ENCODE results near the gene SLFN13. TPM values are rescaled to one million over a fixed set of nuclear protein-coding genes. Genes with fewer than 3 reads are reported as not detected.

The SLFN13 gene
- polyA plus RNA-seq, 1 of the 3 experiments (the other 2 are of a cell fraction): under 0.01 TPM

DNA sequence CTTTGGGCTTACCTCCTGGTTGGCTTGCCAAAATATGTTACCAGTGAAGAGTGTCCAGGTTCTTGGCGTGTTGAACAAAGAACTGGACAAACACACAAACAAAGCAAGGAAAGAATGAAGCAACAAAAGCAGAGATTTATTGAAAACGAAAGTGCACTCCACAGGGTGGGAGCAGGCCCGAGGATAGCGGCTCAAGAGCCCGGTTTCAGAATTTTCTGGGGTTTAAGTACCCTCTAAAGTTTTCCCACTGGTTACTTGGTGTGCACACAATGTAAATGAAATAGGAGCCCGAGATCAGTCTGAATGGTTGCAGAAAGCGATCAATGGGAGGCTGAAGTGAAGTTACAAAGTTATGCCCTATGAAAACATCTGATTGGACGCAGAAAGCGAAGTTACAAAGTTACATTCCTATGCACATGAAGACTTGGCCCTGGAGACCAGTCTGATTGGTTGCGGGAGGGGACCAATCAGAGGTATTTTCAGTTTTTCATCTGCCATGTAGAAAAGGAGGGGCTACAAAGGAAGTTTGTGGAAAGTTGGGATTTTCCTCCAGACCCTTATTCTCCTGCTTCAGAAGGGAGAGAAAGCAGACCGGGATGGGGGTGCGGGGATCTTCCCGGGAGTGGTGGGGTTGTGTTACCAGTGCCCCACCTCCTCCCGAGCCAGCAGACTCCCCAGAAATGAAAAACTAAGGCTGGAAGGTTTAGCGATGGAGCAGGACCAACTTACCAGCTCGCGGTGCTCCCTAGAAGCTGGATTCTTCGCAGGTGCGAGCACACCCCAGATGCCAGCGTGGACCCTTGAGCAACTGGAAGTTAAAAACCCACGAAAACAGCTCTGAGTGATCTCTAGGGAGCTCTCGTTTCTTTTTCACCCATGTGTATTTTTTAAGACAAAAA, 16.1 kb downstream of the SLFN13 start, which contains the start of gene SLFN12:
SLFN12 (minus strand) TSS at position 325 of the 899 bp plus-strand sequence. CDS start 9,472 bp downstream, outside the sequence.
- Histone ChIP-seq H3K4me2 (peak within 1 kb of the TSS; percentile 93), H3F3A (replicated peaks; ENCODE audit: insufficient read depth) (peaks cover 14% of the 10 kb centered on the region), H3K36me3 (replicated peaks in 1 of 2; ENCODE audit: control insufficient read depth in 1 of 2, insufficient read depth in 2 of 2, low read length in 1 of 2) (no peaks in the 10 kb centered on the region), H3K9me2 (no peaks in the 10 kb centered on the region), H3K27me3 (ENCODE audit: insufficient read depth) (no peaks in the 10 kb centered on the region; the same call in 1 of the 2 replicates), H3K27ac (ENCODE audit: low read depth in 2 of 2, low read length in 1 of 2) (peak within 1 kb of the TSS; percentile 85), H2AFZ (ENCODE audit: low read depth) (peak within 1 kb of the TSS; percentile 95), H3K4me1 (ENCODE audit: control insufficient read depth in 1 of 2, insufficient read depth in 2 of 2, low read depth in 1 of 2, low read length in 1 of 2) (peaks cover 0 to 9% of the 10 kb centered on the region in 2 experiments; a peak in 3 of 4 replicates), H3K9me3 (no peaks in the 10 kb centered on the region), H3K4me3 (ENCODE audit: low read depth in 2 of 2, low read length in 1 of 2) (peak within 1 kb of the TSS; percentile 52 to 76), H3K9ac (peak within 1 kb of the TSS; percentile 80), H4K20me1 (ENCODE audit: insufficient read depth) (no peaks in the 10 kb centered on the region), H3K79me2 (ENCODE audit: insufficient read depth) (peaks cover 46% of the 10 kb centered on the region)
- no peak for DNase-seq
- TF ChIP-seq MEF2A (IDR thresholded peaks at IDR 0.05; ENCODE audit: borderline replicate concordance, low read depth) (no peak), FOXJ3 (CRISPR knock-in tag; IDR thresholded peaks at IDR 0.05) (no peak), ELF1 (IDR thresholded peaks at IDR 0.05) (no peak), TAF1 (IDR thresholded peaks at IDR 0.05; ENCODE audit: borderline replicate concordance, low read depth, low read length) (peak; percentile 48), EZH2phosphoT487 (IDR thresholded peaks at IDR 0.05; ENCODE audit: borderline replicate concordance, low read depth) (no peak), FOSL2 (IDR thresholded peaks at IDR 0.05; ENCODE audit: borderline replicate concordance, low read depth) (no peak), FOXM1 (IDR thresholded peaks at IDR 0.05; ENCODE audit: low read depth) (no peak), POLR2AphosphoS5 (IDR thresholded peaks at IDR 0.05; ENCODE audit: low read depth, low read length) (peak; percentile 76; the same call in 1 of the 2 replicates), MAX (IDR thresholded peaks at IDR 0.05; ENCODE audit: low read depth) (peak; percentile 24; the same call in 1 of the 2 replicates), USF2 (IDR thresholded peaks at IDR 0.05; ENCODE audit: borderline replicate concordance, low read depth, low read length) (no peak), NFIC (IDR thresholded peaks at IDR 0.05; ENCODE audit: borderline replicate concordance) (no peak), JUND (IDR thresholded peaks at IDR 0.05) (no peak), SIN3A (IDR thresholded peaks at IDR 0.05; ENCODE audit: borderline replicate concordance, low read depth, low read length) (no peak), RFX5 (IDR thresholded peaks at IDR 0.05; ENCODE audit: low read length) (peak; percentile 75), TEAD4 (IDR thresholded peaks at IDR 0.05; ENCODE audit: borderline replicate concordance, insufficient read depth) (no peak), CHD2 (IDR thresholded peaks at IDR 0.05; ENCODE audit: low read length, partially characterized antibody) (no peak), SMC3 (IDR thresholded peaks at IDR 0.05; ENCODE audit: low read depth, low read length) (no peak), EP300 (IDR thresholded peaks at IDR 0.05; ENCODE audit: borderline replicate concordance in 1 of 2, low read depth in 1 of 2, low read length in 1 of 2) (no peak), TCF12 (IDR thresholded peaks at IDR 0.05) (no peak; the same call in 1 of the 2 replicates), ZBTB33 (IDR thresholded peaks at IDR 0.05; ENCODE audit: borderline replicate concordance, low read depth) (no peak), GATA2 (CRISPR knock-in tag; IDR thresholded peaks at IDR 0.05) (no peak)
- TF ChIP-seq, protein P1, sequence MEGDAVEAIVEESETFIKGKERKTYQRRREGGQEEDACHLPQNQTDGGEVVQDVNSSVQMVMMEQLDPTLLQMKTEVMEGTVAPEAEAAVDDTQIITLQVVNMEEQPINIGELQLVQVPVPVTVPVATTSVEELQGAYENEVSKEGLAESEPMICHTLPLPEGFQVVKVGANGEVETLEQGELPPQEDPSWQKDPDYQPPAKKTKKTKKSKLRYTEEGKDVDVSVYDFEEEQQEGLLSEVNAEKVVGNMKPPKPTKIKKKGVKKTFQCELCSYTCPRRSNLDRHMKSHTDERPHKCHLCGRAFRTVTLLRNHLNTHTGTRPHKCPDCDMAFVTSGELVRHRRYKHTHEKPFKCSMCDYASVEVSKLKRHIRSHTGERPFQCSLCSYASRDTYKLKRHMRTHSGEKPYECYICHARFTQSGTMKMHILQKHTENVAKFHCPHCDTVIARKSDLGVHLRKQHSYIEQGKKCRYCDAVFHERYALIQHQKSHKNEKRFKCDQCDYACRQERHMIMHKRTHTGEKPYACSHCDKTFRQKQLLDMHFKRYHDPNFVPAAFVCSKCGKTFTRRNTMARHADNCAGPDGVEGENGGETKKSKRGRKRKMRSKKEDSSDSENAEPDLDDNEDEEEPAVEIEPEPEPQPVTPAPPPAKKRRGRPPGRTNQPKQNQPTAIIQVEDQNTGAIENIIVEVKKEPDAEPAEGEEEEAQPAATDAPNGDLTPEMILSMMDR (IDR thresholded peaks at IDR 0.05): no peak
- WGBS (ENCODE audit: low lambda C conversion rate): 26% methylated on average over 22 of the region's 22 CpGs
- POLR2A ChIA-PET: interaction anchor here (0.7 kb wide), 1 partner anchor 285 kb away, joined by 3 read pairs; the partner anchor contains the start of gene UNC45B
- CTCF ChIA-PET: interaction anchor here (1.7 kb wide), 1 partner anchor 1071 kb away, joined by 4 read pairs; no protein-coding TSS in a partner anchor

Measured in SK-N-SH (cell line).